HepG2 (cell line): ENCODE results near the gene PSMD6. TPM values are rescaled to one million over a fixed set of nuclear protein-coding genes. Genes with fewer than 3 reads are reported as not detected.

Experiments used
- ARHGAP35 ChIP-seq: sonication (generic); formaldehyde crosslinking; IDR thresholded peaks from 2 replicates; pipeline ENCODE4 v1.9.0; 2022; ENCODE audit warnings: mild to moderate bottlenecking, inconsistent platforms, moderate library complexity, missing genetic modification reagents, borderline replicate concordance
- ARNT2 ChIP-seq: sonication (generic); formaldehyde crosslinking; IDR thresholded peaks from 2 replicates; pipeline ENCODE4 v1.8.0; 2022; ENCODE audit warnings: mild to moderate bottlenecking, low read depth, missing genetic modification reagents, moderate library complexity
- ESRRA ChIP-seq: sonication (generic); formaldehyde crosslinking; IDR thresholded peaks from 2 replicates; pipeline ENCODE4 v1.5.1; 2020; ENCODE audit warnings: mild to moderate bottlenecking, low read depth, missing genetic modification reagents
- JUNB ChIP-seq: sonication (generic); formaldehyde crosslinking; IDR thresholded peaks from 2 replicates; pipeline ENCODE4 v1.8.0; 2022; ENCODE audit warnings: missing genetic modification reagents, mild to moderate bottlenecking, borderline replicate concordance
- KLF12 ChIP-seq: sonication (generic); formaldehyde crosslinking; IDR thresholded peaks from 2 replicates; pipeline ENCODE4 v1.4.0; 2020; ENCODE audit warnings: missing genetic modification reagents, borderline replicate concordance
- LRRFIP1 ChIP-seq: sonication (generic); formaldehyde crosslinking; conservative IDR thresholded peaks from 2 replicates; pipeline ENCODE4 v1.4.0; 2020; ENCODE audit warnings: missing genetic modification reagents
- MAFK ChIP-seq, 2 experiments: IDR thresholded peaks in 1 of 2; conservative IDR thresholded peaks in 1 of 2; 2 replicates each; pipeline ENCODE4 v1.6.1; 2011; ENCODE audit warnings: improper control_type of control experiment in 2 of 2, low read length in 2 of 2
- MATR3 ChIP-seq: sonication (generic); formaldehyde crosslinking; IDR thresholded peaks from 2 replicates; pipeline ENCODE4 v1.4.0; 2020; ENCODE audit warnings: missing genetic modification reagents
- MEIS2 ChIP-seq: sonication (generic); formaldehyde crosslinking; IDR thresholded peaks from 2 replicates; pipeline ENCODE4 v1.9.0; 2021; ENCODE audit warnings: mild to moderate bottlenecking, missing genetic modification reagents
- PHF8 ChIP-seq: sonication (generic); formaldehyde crosslinking; IDR thresholded peaks from 2 replicates; pipeline ENCODE4 v1.5.0; 2020; ENCODE audit warnings: missing genetic modification reagents
- RBFOX2 ChIP-seq: fragments of 200-400 bp; formaldehyde crosslinking; IDR thresholded peaks from 2 replicates; pipeline ENCODE4 v1.6.1; 2017; ENCODE audit warnings: low read depth, mild to moderate bottlenecking, low read length
- TCF12 ChIP-seq, 2 experiments: fragments of 450-650 bp in 1 of 2; sonication (generic) in 1 of 2; formaldehyde crosslinking in 1 of 2; IDR thresholded peaks; 2 replicates each; pipeline versions ENCODE4 v1.6.1 to v1.8.0; 2017 to 2022; ENCODE audit warnings: antibody characterized with exemption in 1 of 2, mild to moderate bottlenecking in 1 of 2, missing genetic modification reagents in 1 of 2, moderate library complexity in 1 of 2
- TCF7L2 ChIP-seq: IDR thresholded peaks from 2 replicates; pipeline ENCODE4 v1.6.1; 2011; ENCODE audit warnings: mild to moderate bottlenecking, low read depth, low read length, moderate library complexity
- ZBTB21 ChIP-seq: sonication (generic); formaldehyde crosslinking; IDR thresholded peaks from 2 replicates; pipeline ENCODE4 v1.4.0; 2020; ENCODE audit warnings: missing genetic modification reagents
- ZNF333 ChIP-seq: sonication (generic); formaldehyde crosslinking; IDR thresholded peaks from 2 replicates; pipeline ENCODE4 v1.4.0; 2020; ENCODE audit warnings: mild to moderate bottlenecking, missing genetic modification reagents, borderline replicate concordance
- ZNF552 ChIP-seq: sonication (generic); formaldehyde crosslinking; IDR thresholded peaks from 2 replicates; pipeline ENCODE4 v1.9.0; 2022; ENCODE audit warnings: missing genetic modification reagents, mild to moderate bottlenecking, borderline replicate concordance
- ZNF574 ChIP-seq: sonication (generic); formaldehyde crosslinking; IDR thresholded peaks from 2 replicates; pipeline ENCODE4 v1.4.0; 2020; ENCODE audit warnings: missing genetic modification reagents
- ZNF615 ChIP-seq: sonication (generic); formaldehyde crosslinking; IDR thresholded peaks from 2 replicates; pipeline ENCODE4 v1.5.0; 2020; ENCODE audit warnings: mild to moderate bottlenecking, missing genetic modification reagents, borderline replicate concordance
- polyA plus RNA-seq, 8 experiments: library from polyadenylated mRNA; depleted of rRNA in 3 of 8; stranded (reverse) in 7 of 8; unstranded in 1 of 8; fragments of >200 nt; fragmentation: Illumina TruSeq in 4 of 8; extraction: Trizol in 4 of 8; gene quantifications; 2 replicates each; pipeline versions ENCODE4 v1.2.1 to v1.2.3, GENCODE V29; 2011 to 2016; ENCODE audit warnings: low read depth in 4 of 8, missing spikeins in 1 of 8, mixed read lengths in 1 of 8; ENCODE audit not compliant: insufficient read depth in 1 of 8
- total RNA-seq, 5 experiments: library from RNA; depleted of rRNA; stranded (reverse); fragments of >200 nt; fragmentation: Illumina TruSeq; extraction: Trizol; gene quantifications; 2 replicates each; pipeline ENCODE4 v1.2.3, GENCODE V29; 2016; ENCODE audit warnings: low read depth in 1 of 5
- TF ChIP-seq, protein P1 (sequence below): sonication (generic); formaldehyde crosslinking; conservative IDR thresholded peaks from 2 replicates; pipeline ENCODE4 v1.4.0; 2020; ENCODE audit warnings: mild to moderate bottlenecking, missing genetic modification reagents, moderate library complexity

Gene PSMD6
- total and polyA plus RNA-seq, 2 of the 13 experiments (the other 11 are each of a cell fraction or from before 2014, with no cell fraction given): 36.8 to 117 TPM

GRCh38 chr3:63967675-63968611, 55.4 kb downstream of the PSMD6 start (continued):
- 0 out of 2 replicates have a peak, but pooled peaks have one; percentile 32 for TF ChIP-seq ZNF333 (CRISPR knock-in tag)
- no peak for TF ChIP-seq ZNF574 (CRISPR knock-in tag)
- no peak for TF ChIP-seq RBFOX2
- no peak for TF ChIP-seq ARHGAP35 (CRISPR knock-in tag)
- no peak for TF ChIP-seq LRRFIP1 (CRISPR knock-in tag)
- TF ChIP-seq MEIS2 (CRISPR knock-in tag): peak; percentile 67; the same call in 1 of the 2 replicates
- TF ChIP-seq TCF12 (IDR thresholded peaks at IDR 0.05): no peak
- no peak for TF ChIP-seq TCF12 (CRISPR knock-in tag; IDR thresholded peaks at IDR 0.05)
- TF ChIP-seq TCF7L2: no peak
- TF ChIP-seq PHF8 (CRISPR knock-in tag): peak; percentile 69
- no peak for TF ChIP-seq ZNF552 (CRISPR knock-in tag)
- TF ChIP-seq ARNT2 (CRISPR knock-in tag): no peak
- no peak for TF ChIP-seq ZBTB21 (CRISPR knock-in tag)
- TF ChIP-seq ZNF615: no peak
- TF ChIP-seq, protein P1, sequence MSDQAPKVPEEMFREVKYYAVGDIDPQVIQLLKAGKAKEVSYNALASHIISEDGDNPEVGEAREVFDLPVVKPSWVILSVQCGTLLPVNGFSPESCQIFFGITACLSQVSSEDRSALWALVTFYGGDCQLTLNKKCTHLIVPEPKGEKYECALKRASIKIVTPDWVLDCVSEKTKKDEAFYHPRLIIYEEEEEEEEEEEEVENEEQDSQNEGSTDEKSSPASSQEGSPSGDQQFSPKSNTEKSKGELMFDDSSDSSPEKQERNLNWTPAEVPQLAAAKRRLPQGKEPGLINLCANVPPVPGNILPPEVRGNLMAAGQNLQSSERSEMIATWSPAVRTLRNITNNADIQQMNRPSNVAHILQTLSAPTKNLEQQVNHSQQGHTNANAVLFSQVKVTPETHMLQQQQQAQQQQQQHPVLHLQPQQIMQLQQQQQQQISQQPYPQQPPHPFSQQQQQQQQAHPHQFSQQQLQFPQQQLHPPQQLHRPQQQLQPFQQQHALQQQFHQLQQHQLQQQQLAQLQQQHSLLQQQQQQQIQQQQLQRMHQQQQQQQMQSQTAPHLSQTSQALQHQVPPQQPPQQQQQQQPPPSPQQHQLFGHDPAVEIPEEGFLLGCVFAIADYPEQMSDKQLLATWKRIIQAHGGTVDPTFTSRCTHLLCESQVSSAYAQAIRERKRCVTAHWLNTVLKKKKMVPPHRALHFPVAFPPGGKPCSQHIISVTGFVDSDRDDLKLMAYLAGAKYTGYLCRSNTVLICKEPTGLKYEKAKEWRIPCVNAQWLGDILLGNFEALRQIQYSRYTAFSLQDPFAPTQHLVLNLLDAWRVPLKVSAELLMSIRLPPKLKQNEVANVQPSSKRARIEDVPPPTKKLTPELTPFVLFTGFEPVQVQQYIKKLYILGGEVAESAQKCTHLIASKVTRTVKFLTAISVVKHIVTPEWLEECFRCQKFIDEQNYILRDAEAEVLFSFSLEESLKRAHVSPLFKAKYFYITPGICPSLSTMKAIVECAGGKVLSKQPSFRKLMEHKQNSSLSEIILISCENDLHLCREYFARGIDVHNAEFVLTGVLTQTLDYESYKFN: peak; percentile 87
- no peak for TF ChIP-seq ESRRA (CRISPR knock-in tag)
- TF ChIP-seq MAFK (conservative IDR thresholded peaks at IDR 0.05 in 1 of 2, IDR thresholded peaks at IDR 0.05 in 1 of 2; ENCODE audit: low read length in 2 of 2): peak; percentile 92 to 96
- peak; percentile 24; the same call in 1 of the 2 replicates for TF ChIP-seq KLF12 (CRISPR knock-in tag)
- no peak for TF ChIP-seq JUNB (CRISPR knock-in tag)
- no peak for TF ChIP-seq MATR3
